ENCODE results near the gene B4GALT5.
"Not testable (repeated sequence)": the region's sequence is repeated elsewhere in the genome, so short reads cannot be mapped to it uniquely, and the experiment has no call there.

Gene B4GALT5

GRCh38 chr20:49631061-49631716 is 82.5 kb downstream of the B4GALT5 start:
- Histone ChIP-seq H3K27me3 (ENCODE audit: control insufficient read depth in 1 of 2, insufficient read depth in 2 of 2, low read length in 2 of 2) (no peaks in the 10 kb centered on the region), H3K9ac (ENCODE audit: low read depth in 1 of 2, low read length in 2 of 2) (no peak overlapping the region), H3K27ac (ENCODE audit: low read depth, low read length) (no peak overlapping the region), H3K9me3 (ENCODE audit: control insufficient read depth in 1 of 2, low read length in 2 of 2) (peaks cover 0 to 6% of the 10 kb centered on the region in 2 donors), H3K36me3 (ENCODE audit: control insufficient read depth in 1 of 2, insufficient read depth in 2 of 2, low read length in 2 of 2) (peaks cover 19% of the 10 kb centered on the region in 2 donors), H3K4me1 (ENCODE audit: control insufficient read depth in 1 of 2, insufficient read depth in 2 of 2, low read length in 2 of 2) (peaks cover 0 to 17% of the 10 kb centered on the region in 2 donors), H3K4me3 (ENCODE audit: low read depth in 1 of 2, low read length in 2 of 2) (no peak overlapping the region)

GRCh38 chr20:49630396-49630951 is 83.2 kb downstream of the B4GALT5 start:
- Histone ChIP-seq H3K9me3 (ENCODE audit: control insufficient read depth in 1 of 2, low read length in 2 of 2) (peaks cover 0 to 6% of the 10 kb centered on the region in 2 donors), H3K36me3 (ENCODE audit: control insufficient read depth in 1 of 2, insufficient read depth in 2 of 2, low read length in 2 of 2) (peaks cover 12 to 13% of the 10 kb centered on the region in 2 donors), H3K27ac (ENCODE audit: low read depth, low read length) (no peak overlapping the region), H3K4me1 (ENCODE audit: control insufficient read depth in 1 of 2, insufficient read depth in 2 of 2, low read length in 2 of 2) (peaks cover 0 to 17% of the 10 kb centered on the region in 2 donors), H3K4me3 (ENCODE audit: low read depth in 1 of 2, low read length in 2 of 2) (no peak overlapping the region), H3K9ac (ENCODE audit: low read depth in 1 of 2, low read length in 2 of 2) (no peak overlapping the region), H3K27me3 (ENCODE audit: control insufficient read depth in 1 of 2, insufficient read depth in 2 of 2, low read length in 2 of 2) (no peaks in the 10 kb centered on the region)

GRCh38 chr20:49629606-49630005 is 84.1 kb downstream of the B4GALT5 start:
- Histone ChIP-seq H3K4me1 (ENCODE audit: control insufficient read depth in 1 of 2, insufficient read depth in 2 of 2, low read length in 2 of 2) (peaks cover 0 to 17% of the 10 kb centered on the region in 2 donors), H3K27me3 (ENCODE audit: control insufficient read depth in 1 of 2, insufficient read depth in 2 of 2, low read length in 2 of 2) (no peaks in the 10 kb centered on the region), H3K36me3 (ENCODE audit: control insufficient read depth in 1 of 2, insufficient read depth in 2 of 2, low read length in 2 of 2) (peaks cover 7 to 10% of the 10 kb centered on the region in 2 donors), H3K9ac (ENCODE audit: low read depth in 1 of 2, low read length in 2 of 2) (no peak overlapping the region), H3K27ac (ENCODE audit: low read depth, low read length) (no peak overlapping the region), H3K4me3 (ENCODE audit: low read depth in 1 of 2, low read length in 2 of 2) (no peak overlapping the region), H3K9me3 (ENCODE audit: control insufficient read depth in 1 of 2, low read length in 2 of 2) (peaks cover 0 to 6% of the 10 kb centered on the region in 2 donors)

GRCh38 chr20:49628280-49628679 is 85.4 kb downstream of the B4GALT5 start:
- not testable (repeated sequence) for H3K36me3 ChIP-seq (ENCODE audit: control insufficient read depth in 1 of 2, insufficient read depth in 2 of 2, low read length in 2 of 2); H3K27ac ChIP-seq (ENCODE audit: low read depth, low read length); H3K27me3 ChIP-seq (ENCODE audit: control insufficient read depth in 1 of 2, insufficient read depth in 2 of 2, low read length in 2 of 2); H3K9ac ChIP-seq (ENCODE audit: low read depth in 1 of 2, low read length in 2 of 2); H3K9me3 ChIP-seq (ENCODE audit: control insufficient read depth in 1 of 2, low read length in 2 of 2); H3K4me3 ChIP-seq (ENCODE audit: low read depth in 1 of 2, low read length in 2 of 2)
- H3K4me1 ChIP-seq (ENCODE audit: control insufficient read depth in 1 of 2, insufficient read depth in 2 of 2, low read length in 2 of 2): peaks cover 0 to 17% of the 10 kb centered on the region in 2 donors

- no peak overlapping the region for H3K9ac ChIP-seq (ENCODE audit: low read depth in 1 of 2, low read length in 2 of 2)
- H3K27ac ChIP-seq (ENCODE audit: low read depth, low read length): no peak overlapping the region
- no peak overlapping the region for H3K4me3 ChIP-seq (ENCODE audit: low read depth in 1 of 2, low read length in 2 of 2)
- H3K4me1 ChIP-seq (ENCODE audit: control insufficient read depth in 1 of 2, insufficient read depth in 2 of 2, low read length in 2 of 2): peaks cover 0 to 17% of the 10 kb centered on the region in 2 donors
- H3K36me3 ChIP-seq (ENCODE audit: control insufficient read depth in 1 of 2, insufficient read depth in 2 of 2, low read length in 2 of 2): no peaks in the 10 kb centered on the region
- peaks cover 0 to 6% of the 10 kb centered on the region in 2 donors for H3K9me3 ChIP-seq (ENCODE audit: control insufficient read depth in 1 of 2, low read length in 2 of 2)
- H3K27me3 ChIP-seq (ENCODE audit: control insufficient read depth in 1 of 2, insufficient read depth in 2 of 2, low read length in 2 of 2): no peaks in the 10 kb centered on the region
Observed at GRCh38 chr20:49627329-49627761, 86.3 kb downstream of the B4GALT5 start.

GRCh38 chr20:49624988-49625387 is 88.7 kb downstream of the B4GALT5 start:
- H3K9ac ChIP-seq (ENCODE audit: low read depth in 1 of 2, low read length in 2 of 2); H3K36me3 ChIP-seq (ENCODE audit: control insufficient read depth in 1 of 2, insufficient read depth in 2 of 2, low read length in 2 of 2); H3K4me1 ChIP-seq (ENCODE audit: control insufficient read depth in 1 of 2, insufficient read depth in 2 of 2, low read length in 2 of 2); H3K27ac ChIP-seq (ENCODE audit: low read depth, low read length); H3K27me3 ChIP-seq (ENCODE audit: control insufficient read depth in 1 of 2, insufficient read depth in 2 of 2, low read length in 2 of 2); H3K4me3 ChIP-seq (ENCODE audit: low read depth in 1 of 2, low read length in 2 of 2); H3K9me3 ChIP-seq (ENCODE audit: control insufficient read depth in 1 of 2, low read length in 2 of 2): not testable (repeated sequence)

- Histone ChIP-seq H3K4me3 (ENCODE audit: low read depth in 1 of 2, low read length in 2 of 2) (no peak overlapping the region), H3K9me3 (ENCODE audit: control insufficient read depth in 1 of 2, low read length in 2 of 2) (peaks cover 0 to 6% of the 10 kb centered on the region in 2 donors), H3K27me3 (ENCODE audit: control insufficient read depth in 1 of 2, insufficient read depth in 2 of 2, low read length in 2 of 2) (no peaks in the 10 kb centered on the region), H3K36me3 (ENCODE audit: control insufficient read depth in 1 of 2, insufficient read depth in 2 of 2, low read length in 2 of 2) (no peaks in the 10 kb centered on the region), H3K27ac (ENCODE audit: low read depth, low read length) (no peak overlapping the region), H3K9ac (ENCODE audit: low read depth in 1 of 2, low read length in 2 of 2) (no peak overlapping the region), H3K4me1 (ENCODE audit: control insufficient read depth in 1 of 2, insufficient read depth in 2 of 2, low read length in 2 of 2) (peaks cover 0 to 10% of the 10 kb centered on the region in 2 donors)
Observed at GRCh38 chr20:49624317-49624716, 89.4 kb downstream of the B4GALT5 start.

- H3K27me3 ChIP-seq (ENCODE audit: control insufficient read depth in 1 of 2, insufficient read depth in 2 of 2, low read length in 2 of 2): no peaks in the 10 kb centered on the region
- H3K27ac ChIP-seq (ENCODE audit: low read depth, low read length): no peak overlapping the region
- H3K4me3 ChIP-seq (ENCODE audit: low read depth in 1 of 2, low read length in 2 of 2): no peak overlapping the region
- H3K9me3 ChIP-seq (ENCODE audit: control insufficient read depth in 1 of 2, low read length in 2 of 2): no peaks in the 10 kb centered on the region
- no peak overlapping the region for H3K9ac ChIP-seq (ENCODE audit: low read depth in 1 of 2, low read length in 2 of 2)
- peaks cover 0 to 6% of the 10 kb centered on the region in 2 donors for H3K4me1 ChIP-seq (ENCODE audit: control insufficient read depth in 1 of 2, insufficient read depth in 2 of 2, low read length in 2 of 2)
- H3K36me3 ChIP-seq (ENCODE audit: control insufficient read depth in 1 of 2, insufficient read depth in 2 of 2, low read length in 2 of 2): no peaks in the 10 kb centered on the region
Observed at GRCh38 chr20:49622243-49622642, 91.4 kb downstream of the B4GALT5 start.

GRCh38 chr20:49620364-49621240 is 93.1 kb downstream of the B4GALT5 start:
- no peaks in the 10 kb centered on the region for H3K36me3 ChIP-seq (ENCODE audit: control insufficient read depth in 1 of 2, insufficient read depth in 2 of 2, low read length in 2 of 2)
- no peaks in the 10 kb centered on the region for H3K9me3 ChIP-seq (ENCODE audit: control insufficient read depth in 1 of 2, low read length in 2 of 2)
- H3K4me3 ChIP-seq (ENCODE audit: low read depth in 1 of 2, low read length in 2 of 2): no peak overlapping the region
- H3K27me3 ChIP-seq (ENCODE audit: control insufficient read depth in 1 of 2, insufficient read depth in 2 of 2, low read length in 2 of 2): no peaks in the 10 kb centered on the region
- H3K9ac ChIP-seq (ENCODE audit: low read depth in 1 of 2, low read length in 2 of 2): no peak overlapping the region
- H3K4me1 ChIP-seq (ENCODE audit: control insufficient read depth in 1 of 2, insufficient read depth in 2 of 2, low read length in 2 of 2): peaks cover 5% of the 10 kb centered on the region in 2 donors
- no peak overlapping the region for H3K27ac ChIP-seq (ENCODE audit: low read depth, low read length)
